Stimulated activated CD8-positive, alpha-beta memory T cell treated with anti-CD3 and anti-CD28 coated beads, Interleukin-4, amount 100 ng/mL, for 48 hours (primary cell): ENCODE data around the gene NCKAP5.
"Not testable (repeated sequence)": the region's sequence is repeated elsewhere in the genome, so short reads cannot be mapped to it uniquely, and the experiment has no call there.

Source experiments
- DNase-seq: peaks from one replicate; pipeline ENCODE4 v3.0.0-alpha.2; 2020

Gene NCKAP5

GRCh38 chr2:132849118-132849517 lies 719.1 kb downstream of the NCKAP5 start:
- DNase-seq = no peak

GRCh38 chr2:132845339-132845738 lies 722.9 kb downstream of the NCKAP5 start:
- no peak for DNase-seq

GRCh38 chr2:132844585-132844984 lies 723.7 kb downstream of the NCKAP5 start:
- no peak for DNase-seq

- DNase-seq = no peak
Measured at GRCh38 chr2:132837769-132838168, 730.5 kb downstream of the NCKAP5 start.

GRCh38 chr2:132830321-132830827 lies 737.9 kb downstream of the NCKAP5 start:
- no peak for DNase-seq

- DNase-seq = no peak
Measured at GRCh38 chr2:132825601-132826000, 742.7 kb downstream of the NCKAP5 start.

- no peak for DNase-seq
Measured at GRCh38 chr2:132824716-132825115, 743.5 kb downstream of the NCKAP5 start.

GRCh38 chr2:132816234-132816633 lies 752.0 kb downstream of the NCKAP5 start:
- DNase-seq = no peak

- no peak for DNase-seq
Measured at GRCh38 chr2:132815516-132815915, 752.7 kb downstream of the NCKAP5 start.

GRCh38 chr2:132814651-132815050 lies 753.6 kb downstream of the NCKAP5 start:
- no peak for DNase-seq

GRCh38 chr2:132813422-132813821 lies 754.8 kb downstream of the NCKAP5 start:
- no peak for DNase-seq

- no peak for DNase-seq
Measured at GRCh38 chr2:132811148-132811915, 756.9 kb downstream of the NCKAP5 start.

GRCh38 chr2:132809962-132810361 lies 758.3 kb downstream of the NCKAP5 start:
- DNase-seq = not testable (repeated sequence)

- DNase-seq = no peak
Measured at GRCh38 chr2:132804051-132804450, 764.2 kb downstream of the NCKAP5 start.

GRCh38 chr2:132798341-132798740 lies 769.9 kb downstream of the NCKAP5 start:
- DNase-seq = no peak

- no peak for DNase-seq
Measured at GRCh38 chr2:132797556-132797955, 770.7 kb downstream of the NCKAP5 start.

GRCh38 chr2:132797071-132797470 lies 771.2 kb downstream of the NCKAP5 start:
- DNase-seq = no peak

- no peak for DNase-seq
Measured at GRCh38 chr2:132795220-132795619, 773.0 kb downstream of the NCKAP5 start.

- no peak for DNase-seq
Measured at GRCh38 chr2:132793532-132793931, 774.7 kb downstream of the NCKAP5 start.

- DNase-seq = no peak
Measured at GRCh38 chr2:132790207-132790785, 778.0 kb downstream of the NCKAP5 start.

GRCh38 chr2:132789066-132789465 lies 779.2 kb downstream of the NCKAP5 start:
- DNase-seq = no peak

GRCh38 chr2:132788310-132788838 lies 779.9 kb downstream of the NCKAP5 start:
- no peak for DNase-seq

GRCh38 chr2:132783883-132784282 lies 784.4 kb downstream of the NCKAP5 start:
- DNase-seq = no peak

- no peak for DNase-seq
Measured at GRCh38 chr2:132782176-132782783, 786.0 kb downstream of the NCKAP5 start.
